Measurements from ENCODE around the gene PLPPR3.
A peak's percentile ranks its signal among the peaks of the same experiment; 100 is the strongest.
"Not testable (repeated sequence)": the region's sequence is repeated elsewhere in the genome, so short reads cannot be mapped to it uniquely, and the experiment has no call there.

The PLPPR3 gene

GRCh38 chr19:843836-844545, 22.2 kb upstream of the PLPPR3 start:
- DNase-seq (ENCODE audit: low read depth) = no peak
- peak overlapping the region; percentile 32 for H3K4me3 ChIP-seq (ENCODE audit: low read depth, low read length)
- TF ChIP-seq CTCF (IDR thresholded peaks at IDR 0.05; ENCODE audit: low read depth, low read length) (no peak), MAX (IDR thresholded peaks at IDR 0.05; ENCODE audit: low read depth, low read length) (no peak), MYC (IDR thresholded peaks at IDR 0.05; ENCODE audit: low read depth, low read length) (no peak), POLR2A (IDR thresholded peaks at IDR 0.05; ENCODE audit: extremely low read depth, insufficient read length) (no peak)

- DNase-seq (ENCODE audit: low read depth) = peak; percentile 66
- H3K4me3 ChIP-seq (ENCODE audit: low read depth, low read length) = peak overlapping the region; percentile 80
- TF ChIP-seq MAX (IDR thresholded peaks at IDR 0.05; ENCODE audit: low read depth, low read length) = no peak
- TF ChIP-seq POLR2A (IDR thresholded peaks at IDR 0.05; ENCODE audit: extremely low read depth, insufficient read length) = no peak
- TF ChIP-seq CTCF (IDR thresholded peaks at IDR 0.05; ENCODE audit: low read depth, low read length) = no peak
- no peak for TF ChIP-seq MYC (IDR thresholded peaks at IDR 0.05; ENCODE audit: low read depth, low read length)
These were observed 21.6 kb upstream of the PLPPR3 start for GRCh38 chr19:843180-843835.

- peak overlapping the region; percentile 80 for H3K4me3 ChIP-seq (ENCODE audit: low read depth, low read length)
- DNase-seq (ENCODE audit: low read depth) = not testable (repeated sequence)
These were observed 21.0 kb upstream of the PLPPR3 start for GRCh38 chr19:842802-843179.

GRCh38 chr19:840519-841206, 18.9 kb upstream of the PLPPR3 start, which contains the start of gene PRTN3:
Gene PRTN3, plus strand, starts transcription at chr19:840999. Its CDS starts 10 bp downstream, at chr19:841009.
- H3K4me3 ChIP-seq (ENCODE audit: low read depth, low read length) = peak within 1 kb of the TSS; percentile 80
- peak; percentile 85 for DNase-seq (ENCODE audit: low read depth)
- no peak for TF ChIP-seq POLR2A (IDR thresholded peaks at IDR 0.05; ENCODE audit: extremely low read depth, insufficient read length)
- TF ChIP-seq CTCF (IDR thresholded peaks at IDR 0.05; ENCODE audit: low read depth, low read length) = no peak
- peak; percentile 65 for TF ChIP-seq MAX (IDR thresholded peaks at IDR 0.05; ENCODE audit: low read depth, low read length)
- TF ChIP-seq MYC (IDR thresholded peaks at IDR 0.05; ENCODE audit: low read depth, low read length) = peak; percentile 51; the same call in 1 of the 2 replicates

GRCh38 chr19:835210-835810, 13.6 kb upstream of the PLPPR3 start:
- DNase-seq (ENCODE audit: low read depth) = no peak
- TF ChIP-seq MYC (IDR thresholded peaks at IDR 0.05; ENCODE audit: low read depth, low read length) (no peak), MAX (IDR thresholded peaks at IDR 0.05; ENCODE audit: low read depth, low read length) (no peak), POLR2A (IDR thresholded peaks at IDR 0.05; ENCODE audit: extremely low read depth, insufficient read length) (no peak), CTCF (IDR thresholded peaks at IDR 0.05; ENCODE audit: low read depth, low read length) (no peak)
- H3K4me3 ChIP-seq (ENCODE audit: low read depth, low read length) = no peak overlapping the region

GRCh38 chr19:834216-834615, 12.5 kb upstream of the PLPPR3 start:
- no peak overlapping the region for H3K4me3 ChIP-seq (ENCODE audit: low read depth, low read length)
- TF ChIP-seq MYC (IDR thresholded peaks at IDR 0.05; ENCODE audit: low read depth, low read length) (no peak), MAX (IDR thresholded peaks at IDR 0.05; ENCODE audit: low read depth, low read length) (no peak), CTCF (IDR thresholded peaks at IDR 0.05; ENCODE audit: low read depth, low read length) (no peak), POLR2A (IDR thresholded peaks at IDR 0.05; ENCODE audit: extremely low read depth, insufficient read length) (no peak)
- DNase-seq (ENCODE audit: low read depth) = no peak
